ENCODE measurements around the gene TFAP2D. TPM values are rescaled to one million over a fixed set of nuclear protein-coding genes. Genes with fewer than 3 reads are reported as not detected.

The TFAP2D gene
- total and polyA plus RNA-seq, 10 of the 15 experiments (the other 5 are each of a cell fraction or from before 2014, with no cell fraction given), result not detected

DNA sequence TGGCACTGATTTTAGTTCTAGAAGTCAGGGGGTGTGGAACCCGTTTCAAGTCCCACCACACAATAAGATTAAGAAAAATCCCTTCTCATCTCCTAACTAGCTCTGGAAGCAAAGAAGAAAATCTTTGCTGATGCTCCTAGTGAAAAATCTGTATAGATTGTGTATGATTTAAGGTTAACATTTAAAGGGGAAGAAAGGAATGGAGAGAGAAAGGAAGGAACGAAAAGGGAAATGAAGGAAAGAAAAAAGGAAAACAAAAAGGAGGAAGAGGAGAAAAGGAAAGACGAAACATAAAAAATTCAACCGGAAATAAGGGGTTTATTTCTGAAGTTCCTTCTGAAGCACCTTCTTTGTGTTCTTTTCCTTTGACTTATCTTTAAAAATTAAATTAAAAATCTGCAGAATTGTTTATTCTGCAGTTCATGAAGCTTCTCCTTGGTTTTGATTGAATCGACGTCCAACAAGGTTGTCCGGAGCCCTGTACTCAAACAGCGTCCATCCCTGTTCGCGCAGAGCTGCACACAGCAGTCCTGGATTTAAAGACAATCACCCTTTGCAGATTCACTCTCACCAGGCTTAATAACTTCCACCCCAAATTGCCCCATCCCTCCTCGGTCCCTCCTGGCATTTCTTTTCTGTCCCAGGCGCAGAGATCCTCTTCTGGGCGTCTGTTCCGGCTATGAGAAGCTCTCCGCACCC, 103.8 kb downstream of the TFAP2D start (continued):
- TF ChIP-seq PRDM15 (CRISPR knock-in tag; IDR thresholded peaks at IDR 0.05), result no peak
- TF ChIP-seq, protein P1, sequence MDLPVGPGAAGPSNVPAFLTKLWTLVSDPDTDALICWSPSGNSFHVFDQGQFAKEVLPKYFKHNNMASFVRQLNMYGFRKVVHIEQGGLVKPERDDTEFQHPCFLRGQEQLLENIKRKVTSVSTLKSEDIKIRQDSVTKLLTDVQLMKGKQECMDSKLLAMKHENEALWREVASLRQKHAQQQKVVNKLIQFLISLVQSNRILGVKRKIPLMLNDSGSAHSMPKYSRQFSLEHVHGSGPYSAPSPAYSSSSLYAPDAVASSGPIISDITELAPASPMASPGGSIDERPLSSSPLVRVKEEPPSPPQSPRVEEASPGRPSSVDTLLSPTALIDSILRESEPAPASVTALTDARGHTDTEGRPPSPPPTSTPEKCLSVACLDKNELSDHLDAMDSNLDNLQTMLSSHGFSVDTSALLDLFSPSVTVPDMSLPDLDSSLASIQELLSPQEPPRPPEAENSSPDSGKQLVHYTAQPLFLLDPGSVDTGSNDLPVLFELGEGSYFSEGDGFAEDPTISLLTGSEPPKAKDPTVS (IDR thresholded peaks at IDR 0.05; ENCODE audit: low read depth, low read length), result no peak

GRCh38 chr6:50817646-50817950, 104.3 kb downstream of the TFAP2D start:
- ATAC-seq (no peak), FAIRE-seq (no peak), DNase-seq (ENCODE audit: low read depth, low spot score) (no peak)
- Histone ChIP-seq H3K27ac (ENCODE audit: control insufficient read depth, insufficient read depth) (no peak overlapping the region), H2AFZ (ENCODE audit: control insufficient read depth, low read depth, low read length) (no peak overlapping the region), H4K20me1 (ENCODE audit: control insufficient read depth, insufficient read depth) (no peaks in the 10 kb centered on the region), H3K79me2 (ENCODE audit: control insufficient read depth, insufficient read depth, low read length) (no peaks in the 10 kb centered on the region), H3K4me2 (ENCODE audit: control insufficient read depth, insufficient read depth) (no peak overlapping the region), H3K36me3 (ENCODE audit: control insufficient read depth in 2 of 2, insufficient read depth in 2 of 2, low read length in 1 of 2) (no peaks in the 10 kb centered on the region), H3K4me1 (ENCODE audit: control insufficient read depth, insufficient read depth, low read length) (no peaks in the 10 kb centered on the region), H3K27me3 (replicated peaks in 1 of 2; ENCODE audit: control insufficient read depth in 2 of 2, insufficient read depth in 2 of 2, low read length in 1 of 2) (peaks cover 5 to 27% of the 10 kb centered on the region in 2 experiments), H3K9ac (ENCODE audit: control insufficient read depth, insufficient read depth, low read length) (no peak overlapping the region), H3K9me3 (replicated peaks; ENCODE audit: control insufficient read depth, insufficient read depth, low read length) (no peaks in the 10 kb centered on the region), H3K4me3 (no peak overlapping the region)
- ChIA-PET SMC1A (ENCODE audit: uncharacterized antibody, unreplicated experiment) (interaction anchor here (1.1 to 2.1 kb wide), 3 partner anchors 12 to 697 kb away, joined by 3 to 8 read pairs (median 3); no protein-coding TSS in a partner anchor), CTCF (interaction anchor here (1.1 to 1.2 kb wide), 3 partner anchors 12 to 1232 kb away, joined by 4 to 6 read pairs (median 6); no protein-coding TSS in a partner anchor), RAD21 (ENCODE audit: unreplicated experiment) (interaction anchor here (1.0 to 1.5 kb wide), 2 partner anchors 725 kb away, joined by 3 to 4 read pairs; no protein-coding TSS in a partner anchor), POLR2A (no interaction called here)
- WGBS (ENCODE audit: insufficient coverage, insufficient replicate concordance, low lambda C conversion rate, missing lambda C conversion rate), result 38% methylated on average over 2 of the region's 2 CpGs
- in situ Hi-C loops (cut with MboI), result loop anchor here (10.0 kb wide), 3 partner anchors 537 to 1207 kb away; no protein-coding TSS in a partner anchor
- no TSS peak for BruUV-seq (replicated peaks)
- intact Hi-C loops (cut with micrococcal nuclease; ENCODE audit: unreplicated experiment), result loop anchor here (2.0 to 5.0 kb wide), 4 partner anchors 640 to 1141 kb away; no protein-coding TSS in a partner anchor
- no peak for TF ChIP-seq YBX1 (IDR thresholded peaks at IDR 0.05)
- TF ChIP-seq RCOR1 (conservative IDR thresholded peaks at IDR 0.05; ENCODE audit: low read depth, low read length), result no peak
- no peak for TF ChIP-seq E2F8 (IDR thresholded peaks at IDR 0.05; ENCODE audit: low read depth, partially characterized antibody)
- TF ChIP-seq ZNF24 (IDR thresholded peaks at IDR 0.05), result no peak
- TF ChIP-seq EZH2 (IDR thresholded peaks at IDR 0.05; ENCODE audit: borderline replicate concordance, control insufficient read depth, low read depth, low read length), result no peak
- no peak for TF ChIP-seq ATF2 (IDR thresholded peaks at IDR 0.05; ENCODE audit: low read length)
- TF ChIP-seq TCF7 (IDR thresholded peaks at IDR 0.05; ENCODE audit: borderline replicate concordance), result no peak
- TF ChIP-seq BHLHE40 (IDR thresholded peaks at IDR 0.05; ENCODE audit: borderline replicate concordance in 1 of 2, low read depth in 2 of 2, low read length in 1 of 2), result no peak

Measured in GM12878 (cell line).